DND-41 (cell line): Measurements from ENCODE around the gene ADAMTSL2.

ENCODE experiments used
- ATAC-seq: fragments of 200-7000 bp; cut with Tn5 transposase; 3 replicates; pipeline ENCODE4 v1.9.1; 2021; ENCODE audit warnings: low read depth; ENCODE audit not compliant: insufficient read depth
- DNase-seq: peaks from one replicate; pipeline ENCODE4 v3.0.0-alpha.2; 2020
- H2AFZ ChIP-seq: 2 replicates; pipeline ENCODE4 v1.6.0; 2012; ENCODE audit warnings: low read depth, low read length
- H3K27ac ChIP-seq: 2 replicates; pipeline ENCODE4 v1.5.1; 2012; ENCODE audit warnings: low read length, inconsistent platforms
- H3K27me3 ChIP-seq: fragments of 200-600 bp; sonication (generic); 2 replicates; pipeline ENCODE4 v1.6.0; 2012; ENCODE audit warnings: low read length, mild to moderate bottlenecking, inconsistent platforms; ENCODE audit not compliant: insufficient read depth, poor library complexity
- H3K36me3 ChIP-seq: 2 replicates; pipeline ENCODE4 v1.5.1; 2012; ENCODE audit warnings: low read length, inconsistent platforms; ENCODE audit not compliant: insufficient read depth
- H3K4me1 ChIP-seq: 2 replicates; pipeline ENCODE4 v1.5.1; 2012; ENCODE audit warnings: mild to moderate bottlenecking, low read length; ENCODE audit not compliant: insufficient read depth
- H3K4me2 ChIP-seq: 2 replicates; pipeline ENCODE4 v1.6.0; 2012; ENCODE audit warnings: mild to moderate bottlenecking, moderate library complexity, low read length, inconsistent platforms; ENCODE audit not compliant: insufficient read depth
- H3K4me3 ChIP-seq, 2 experiments: fragments of 200-600 bp in 1 of 2; shearing (Covaris generic) in 1 of 2; 2 replicates each; pipeline ENCODE4 v1.5.1; 2012 to 2016; ENCODE audit warnings: inconsistent platforms in 2 of 2, low read length in 2 of 2, mild to moderate bottlenecking in 2 of 2, low read depth in 1 of 2, moderate library complexity in 1 of 2
- H3K79me2 ChIP-seq: 2 replicates; pipeline ENCODE4 v1.6.0; 2012; ENCODE audit warnings: low read length, inconsistent platforms; ENCODE audit not compliant: insufficient read depth
- H3K9ac ChIP-seq: 2 replicates; pipeline ENCODE4 v1.6.0; 2012; ENCODE audit warnings: low read depth, mild to moderate bottlenecking, inconsistent platforms, low read length, moderate library complexity
- H3K9me3 ChIP-seq: 2 replicates; pipeline ENCODE4 v1.5.1; 2012; ENCODE audit warnings: low read length, moderate library complexity, mild to moderate bottlenecking, inconsistent platforms; ENCODE audit not compliant: insufficient read depth, severe bottlenecking
- H4K20me1 ChIP-seq: 2 replicates; pipeline ENCODE4 v1.6.0; 2012; ENCODE audit warnings: low read length; ENCODE audit not compliant: insufficient read depth
- CTCF ChIP-seq: IDR thresholded peaks from 2 replicates; pipeline ENCODE4 v1.5.1; 2012; ENCODE audit warnings: borderline replicate concordance, low read length, moderate library complexity, mild to moderate bottlenecking; ENCODE audit not compliant: poor library complexity, severe bottlenecking; ENCODE audit errors: extremely low read depth
- EZH2 ChIP-seq: IDR thresholded peaks from 3 replicates; pipeline ENCODE4 v1.6.1; 2012; ENCODE audit warnings: borderline replicate concordance, low read depth, mild to moderate bottlenecking, moderate library complexity, low read length, inconsistent platforms; ENCODE audit not compliant: severe bottlenecking

ADAMTSL2 gene

DNA sequence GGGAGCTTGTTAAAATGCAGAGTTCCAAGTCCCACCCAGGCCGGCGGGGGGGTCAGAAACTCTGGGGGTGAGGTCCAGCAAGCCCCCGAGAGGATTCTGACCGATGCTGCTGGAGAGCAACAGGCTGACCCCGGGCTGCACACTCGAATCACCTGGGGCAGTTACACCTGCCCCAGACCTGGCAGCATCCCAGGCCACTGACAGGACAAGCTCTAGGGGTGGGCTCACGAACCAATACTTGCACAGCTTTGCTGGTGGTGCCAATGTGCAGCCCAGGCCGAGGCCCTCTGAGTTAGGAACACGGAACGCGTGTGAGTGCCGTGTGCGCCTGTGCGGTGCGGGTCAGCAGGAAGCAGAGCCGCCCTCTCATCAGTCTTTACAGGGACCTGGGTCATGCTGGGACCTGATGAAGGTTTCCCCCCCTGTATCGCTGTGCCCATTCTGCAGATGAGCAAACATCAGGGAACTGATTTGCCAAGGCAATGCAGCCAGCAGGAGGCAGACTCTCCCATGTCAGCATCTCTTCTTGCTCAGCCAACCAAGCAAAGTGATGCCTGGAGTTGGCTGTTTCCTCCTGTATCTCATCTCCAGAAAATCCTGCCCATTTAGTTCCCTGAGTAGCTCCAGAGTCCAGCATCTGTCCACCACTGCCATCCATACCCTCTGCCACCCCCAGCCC lies 58.4 kb downstream of the ADAMTSL2 start:
- H2AFZ ChIP-seq = no peak overlapping the region
- H3K4me1 ChIP-seq = no peaks in the 10 kb centered on the region
- H3K27ac ChIP-seq = no peak overlapping the region
- H4K20me1 ChIP-seq = no peaks in the 10 kb centered on the region
- ATAC-seq (no peak), DNase-seq (peak; percentile 12)
- no peak overlapping the region for H3K4me3 ChIP-seq
- H3K27me3 ChIP-seq = no peaks in the 10 kb centered on the region
- TF ChIP-seq EZH2 (no peak), CTCF (peak; percentile 42)
- H3K9me3 ChIP-seq = peaks cover 17% of the 10 kb centered on the region
- H3K36me3 ChIP-seq = no peaks in the 10 kb centered on the region
- H3K9ac ChIP-seq = no peak overlapping the region
- H3K79me2 ChIP-seq = no peaks in the 10 kb centered on the region
- H3K4me2 ChIP-seq = no peak overlapping the region

- peaks cover 18% of the 10 kb centered on the region for H3K9me3 ChIP-seq
- H4K20me1 ChIP-seq = no peaks in the 10 kb centered on the region
- no peak overlapping the region for H3K27ac ChIP-seq
- DNase-seq (no peak), ATAC-seq (no peak)
- H3K4me2 ChIP-seq = no peak overlapping the region
- no peak overlapping the region for H3K9ac ChIP-seq
- no peaks in the 10 kb centered on the region for H3K36me3 ChIP-seq
- no peaks in the 10 kb centered on the region for H3K4me1 ChIP-seq
- H3K4me3 ChIP-seq = no peak overlapping the region
- no peaks in the 10 kb centered on the region for H3K27me3 ChIP-seq
- no peak for TF ChIP-seq EZH2
- no peak for TF ChIP-seq CTCF
- no peaks in the 10 kb centered on the region for H3K79me2 ChIP-seq
- no peak overlapping the region for H2AFZ ChIP-seq
These were observed 59.2 kb downstream of the ADAMTSL2 start for GRCh38 chr9:133593587-133594253.

GRCh38 chr9:133594310-133594709 lies 59.8 kb downstream of the ADAMTSL2 start:
- H3K4me2 ChIP-seq = no peak overlapping the region
- no peak overlapping the region for H3K4me3 ChIP-seq
- H4K20me1 ChIP-seq = no peaks in the 10 kb centered on the region
- H3K79me2 ChIP-seq = no peaks in the 10 kb centered on the region
- H3K4me1 ChIP-seq = no peaks in the 10 kb centered on the region
- DNase-seq (no peak), ATAC-seq (no peak)
- no peak for TF ChIP-seq EZH2
- no peak for TF ChIP-seq CTCF
- H3K27ac ChIP-seq = no peak overlapping the region
- H3K36me3 ChIP-seq = no peaks in the 10 kb centered on the region
- H3K9ac ChIP-seq = no peak overlapping the region
- H3K9me3 ChIP-seq = peaks cover 18% of the 10 kb centered on the region
- no peak overlapping the region for H2AFZ ChIP-seq
- no peaks in the 10 kb centered on the region for H3K27me3 ChIP-seq
